Activated B cell treated with CpG ODN at 0.5 μM for 24 hours (primary cell): ENCODE measurements around the gene ADIG. TPM values are rescaled to one million over a fixed set of nuclear protein-coding genes. Genes with fewer than 3 reads are reported as not detected.

ENCODE experiments used
- ATAC-seq: fragments of 200-7000 bp; cut with Tn5 transposase; one replicate; pipeline ENCODE4 v1.10.0; 2021; ENCODE audit warnings: low read depth, mild to moderate bottlenecking, moderate library complexity
- CTCF ChIA-PET: fragments of 350-600 bp; sonication (Branson Sonifier 250); formaldehyde crosslinking; loops from one replicate; lab custom pipeline; 2021; ENCODE audit warnings: antibody characterized with exemption; lab: Charles Lee
- POLR2A ChIA-PET: fragments of 350-600 bp; sonication (Branson Sonifier 250); formaldehyde crosslinking; loops from one replicate; lab custom pipeline; 2021; ENCODE audit warnings: antibody characterized with exemption; lab: Charles Lee
- DNase-seq: peaks from one replicate; pipeline ENCODE4 v3.0.0; 2022
- H3K27ac Mint-ChIP-seq: one replicate; pipeline ENCODE4 v1.8.0; 2020; ENCODE audit warnings: mixed read lengths
- H3K27me3 Mint-ChIP-seq: one replicate; pipeline ENCODE4 v1.8.0; 2021; ENCODE audit warnings: mixed read lengths
- H3K36me3 Mint-ChIP-seq: one replicate; pipeline ENCODE4 v1.8.0; 2021; ENCODE audit warnings: low read depth, mixed read lengths
- H3K4me1 Mint-ChIP-seq: one replicate; pipeline ENCODE4 v1.8.0; 2021; ENCODE audit warnings: mixed read lengths
- H3K4me3 Mint-ChIP-seq: one replicate; pipeline ENCODE4 v1.8.0; 2020; ENCODE audit warnings: mild to moderate bottlenecking, mixed read lengths
- H3K9me3 Mint-ChIP-seq: one replicate; pipeline ENCODE4 v1.8.0; 2020; ENCODE audit warnings: mixed read lengths
- CTCF ChIP-seq: fragments of 200-600 bp; IDR thresholded peaks from one replicate; pipeline ENCODE4 v1.8.0; 2022; ENCODE audit warnings: antibody characterized with exemption, mild to moderate bottlenecking
- intact Hi-C: fragments of 100-400 bp; cut with micrococcal nuclease; formaldehyde crosslinking; loops from one replicate; pipeline ENCODE4 v1.15.1; 2024
- total RNA-seq: library from RNA; stranded (reverse); gene quantifications from 2 replicates; pipeline ENCODE4 v1.2.3, GENCODE V29; 2022

ADIG gene
- total RNA-seq, 1 donor from 2014 or later = not detected

DNA sequence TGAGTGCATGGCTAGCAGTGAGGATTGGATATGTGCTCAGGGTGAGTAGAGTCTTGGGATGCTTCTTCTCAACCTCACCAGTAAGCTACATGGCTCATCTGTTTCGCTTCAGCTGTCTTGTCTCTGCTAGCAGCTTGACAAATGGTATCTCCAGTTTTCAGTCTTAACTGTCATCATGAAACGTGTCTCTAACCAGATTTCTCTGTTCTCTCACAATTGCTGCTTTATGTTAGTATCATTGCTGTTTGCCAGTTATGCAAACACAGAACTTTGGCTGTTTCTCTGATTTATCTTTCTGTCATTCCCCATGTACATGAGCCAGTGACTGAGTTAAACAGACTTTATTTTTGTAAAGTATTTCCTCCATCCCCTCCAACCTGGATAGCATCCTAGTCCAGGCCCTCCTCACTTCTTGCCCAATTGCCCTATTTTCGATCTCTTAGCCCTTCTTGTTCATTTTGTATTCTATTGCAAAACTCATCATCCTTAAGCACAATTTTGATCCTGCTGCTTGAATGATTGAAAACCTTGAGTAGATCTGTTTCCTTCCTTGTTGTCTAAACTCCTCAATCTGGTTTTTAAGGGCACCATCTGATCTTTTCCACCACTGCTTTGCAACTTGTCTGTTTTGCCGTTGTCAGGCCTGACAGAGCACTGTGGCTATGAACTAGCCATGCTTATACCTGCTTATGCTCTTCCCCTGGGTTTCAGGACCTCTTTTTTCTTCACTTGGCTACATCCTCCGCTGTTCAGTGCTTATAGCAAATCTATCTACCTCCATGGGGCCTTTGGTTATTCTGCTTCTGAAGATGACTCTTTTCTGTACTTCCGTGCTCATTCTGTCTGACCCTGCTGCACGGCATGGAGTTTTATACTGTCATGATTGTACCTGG lies 37.7 kb upstream of the ADIG start:
- H3K36me3 Mint-ChIP-seq = peaks cover 84% of the 10 kb centered on the region
- H3K4me3 Mint-ChIP-seq = no peak overlapping the region
- no peaks in the 10 kb centered on the region for H3K9me3 Mint-ChIP-seq
- H3K4me1 Mint-ChIP-seq = no peaks in the 10 kb centered on the region
- TF ChIP-seq CTCF = no peak
- intact Hi-C loops = no loop called here
- no peaks in the 10 kb centered on the region for H3K27me3 Mint-ChIP-seq
- DNase-seq = no peak
- CTCF ChIA-PET = no interaction called here
- H3K27ac Mint-ChIP-seq = no peak overlapping the region
- ATAC-seq = no peak
- POLR2A ChIA-PET = no interaction called here

DNA sequence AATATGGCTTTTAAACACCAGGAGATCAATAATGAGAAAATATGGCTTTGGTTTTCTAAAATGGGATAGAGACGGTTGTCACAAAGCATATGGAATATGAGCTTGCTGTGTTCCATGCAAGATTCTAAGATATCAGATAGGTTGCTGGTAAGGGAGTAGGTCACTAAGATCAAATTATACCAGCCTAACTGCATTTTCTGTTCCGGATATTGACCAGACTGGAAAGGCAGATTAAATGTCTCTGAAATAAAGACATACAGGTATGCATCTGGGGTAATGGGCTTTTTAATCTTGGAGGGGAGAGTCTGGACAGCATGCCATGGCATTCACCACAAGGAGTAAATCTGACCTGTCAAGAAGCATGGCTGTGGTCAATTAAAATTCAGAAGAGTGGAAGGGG lies 35.2 kb upstream of the ADIG start:
- no peak for TF ChIP-seq CTCF
- Mint-ChIP-seq H3K27me3 (no peaks in the 10 kb centered on the region), H3K4me1 (no peaks in the 10 kb centered on the region), H3K9me3 (no peaks in the 10 kb centered on the region), H3K27ac (no peak overlapping the region), H3K4me3 (no peak overlapping the region), H3K36me3 (peaks cover 86% of the 10 kb centered on the region)
- intact Hi-C loops = no loop called here
- POLR2A ChIA-PET = interaction anchor here (0.6 kb wide), 1 partner anchor 316 kb away, joined by 11 read pairs; no protein-coding TSS in a partner anchor
- CTCF ChIA-PET = no interaction called here
- ATAC-seq = no peak
- no peak for DNase-seq

DNA sequence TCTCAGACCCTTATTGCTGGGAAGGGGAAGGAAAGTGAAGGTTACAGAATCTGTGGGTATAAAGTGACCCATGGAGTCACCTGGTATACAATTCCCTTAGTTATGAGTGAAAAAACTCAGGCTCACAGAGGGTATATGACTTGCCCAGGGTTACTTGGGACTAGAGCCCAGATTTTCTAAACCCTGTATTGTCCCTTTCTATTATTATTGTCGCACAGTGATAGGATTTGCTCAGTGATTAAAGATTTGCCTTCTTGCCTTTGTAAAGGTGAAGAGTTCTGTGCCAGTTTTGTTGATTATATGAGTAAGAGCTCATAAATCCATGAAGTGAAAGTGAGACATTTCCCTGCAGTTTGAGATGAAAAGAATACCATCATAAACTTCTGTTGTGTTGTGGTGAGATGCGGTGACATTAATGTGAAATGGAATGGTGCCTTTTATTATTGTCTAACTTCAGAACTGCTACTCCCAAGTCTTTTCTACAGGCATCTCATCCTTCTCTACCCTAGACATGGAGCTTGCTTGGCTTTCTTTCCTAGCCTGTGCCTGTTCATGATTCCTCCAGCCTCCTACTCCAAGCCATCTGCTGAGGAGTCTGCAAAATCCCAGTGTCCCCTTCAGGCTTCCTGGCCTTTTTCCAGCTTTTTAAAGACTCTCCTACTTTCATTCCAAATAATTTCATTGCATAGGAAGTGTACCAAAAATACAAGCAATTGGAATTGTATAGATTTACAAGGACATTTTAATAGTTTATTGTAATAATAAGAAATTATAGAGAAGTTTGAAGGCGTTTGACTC lies 33.5 kb upstream of the ADIG start:
- no peaks in the 10 kb centered on the region for H3K9me3 Mint-ChIP-seq
- POLR2A ChIA-PET = no interaction called here
- CTCF ChIA-PET = no interaction called here
- intact Hi-C loops = no loop called here
- no peak for DNase-seq
- H3K4me3 Mint-ChIP-seq = no peak overlapping the region
- no peak overlapping the region for H3K27ac Mint-ChIP-seq
- no peaks in the 10 kb centered on the region for H3K4me1 Mint-ChIP-seq
- H3K36me3 Mint-ChIP-seq = peaks cover 68% of the 10 kb centered on the region
- H3K27me3 Mint-ChIP-seq = no peaks in the 10 kb centered on the region
- no peak for ATAC-seq
- TF ChIP-seq CTCF = no peak

DNA sequence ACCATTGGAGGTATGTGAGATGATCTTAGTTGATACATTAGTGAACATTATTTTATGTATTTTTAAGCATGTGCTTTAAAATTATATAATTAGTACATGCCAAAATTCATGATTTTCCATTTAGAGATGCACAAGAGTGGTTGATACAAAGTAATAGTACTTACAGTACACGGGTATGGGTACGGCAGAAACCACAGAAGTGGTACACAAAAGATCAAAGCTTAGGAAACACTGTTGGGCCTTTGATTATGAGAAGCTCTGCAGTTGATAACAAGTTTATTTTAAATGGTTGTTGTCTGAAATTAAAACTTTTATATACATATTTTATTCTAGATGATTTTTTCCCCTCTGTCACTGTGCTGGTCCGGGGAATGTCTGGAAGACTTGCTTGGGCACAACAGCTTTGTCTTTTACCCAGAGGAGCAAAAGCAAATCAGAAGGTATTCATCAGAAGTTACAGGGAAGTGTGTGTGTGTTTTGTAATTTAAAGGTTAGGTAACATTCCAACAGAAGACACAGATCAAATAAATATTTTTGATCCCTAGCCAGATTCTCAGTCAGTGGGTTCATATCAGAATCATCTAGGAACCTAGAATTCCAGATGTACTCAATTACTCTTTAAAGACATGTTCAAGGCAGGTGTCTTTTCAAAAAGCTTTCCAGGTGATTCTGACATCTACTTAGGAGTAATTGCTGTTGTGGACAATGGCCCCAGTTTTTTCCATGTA lies 32.5 kb upstream of the ADIG start:
- H3K36me3 Mint-ChIP-seq = peaks cover 58% of the 10 kb centered on the region
- no peak for DNase-seq
- CTCF ChIA-PET = no interaction called here

More for the DNA sequence above, 32.5 kb upstream of the ADIG start:
- no peak for ATAC-seq
- Mint-ChIP-seq H3K4me3 (no peak overlapping the region), H3K27ac (no peak overlapping the region), H3K9me3 (no peaks in the 10 kb centered on the region), H3K27me3 (no peaks in the 10 kb centered on the region), H3K4me1 (no peaks in the 10 kb centered on the region)
- intact Hi-C loops = no loop called here
- no peak for TF ChIP-seq CTCF
- POLR2A ChIA-PET = no interaction called here
